ENCODE results near the gene ITGB3.
"Not testable (repeated sequence)": the region's sequence is repeated elsewhere in the genome, so short reads cannot be mapped to it uniquely, and the experiment has no call there.

ITGB3 gene

DNA sequence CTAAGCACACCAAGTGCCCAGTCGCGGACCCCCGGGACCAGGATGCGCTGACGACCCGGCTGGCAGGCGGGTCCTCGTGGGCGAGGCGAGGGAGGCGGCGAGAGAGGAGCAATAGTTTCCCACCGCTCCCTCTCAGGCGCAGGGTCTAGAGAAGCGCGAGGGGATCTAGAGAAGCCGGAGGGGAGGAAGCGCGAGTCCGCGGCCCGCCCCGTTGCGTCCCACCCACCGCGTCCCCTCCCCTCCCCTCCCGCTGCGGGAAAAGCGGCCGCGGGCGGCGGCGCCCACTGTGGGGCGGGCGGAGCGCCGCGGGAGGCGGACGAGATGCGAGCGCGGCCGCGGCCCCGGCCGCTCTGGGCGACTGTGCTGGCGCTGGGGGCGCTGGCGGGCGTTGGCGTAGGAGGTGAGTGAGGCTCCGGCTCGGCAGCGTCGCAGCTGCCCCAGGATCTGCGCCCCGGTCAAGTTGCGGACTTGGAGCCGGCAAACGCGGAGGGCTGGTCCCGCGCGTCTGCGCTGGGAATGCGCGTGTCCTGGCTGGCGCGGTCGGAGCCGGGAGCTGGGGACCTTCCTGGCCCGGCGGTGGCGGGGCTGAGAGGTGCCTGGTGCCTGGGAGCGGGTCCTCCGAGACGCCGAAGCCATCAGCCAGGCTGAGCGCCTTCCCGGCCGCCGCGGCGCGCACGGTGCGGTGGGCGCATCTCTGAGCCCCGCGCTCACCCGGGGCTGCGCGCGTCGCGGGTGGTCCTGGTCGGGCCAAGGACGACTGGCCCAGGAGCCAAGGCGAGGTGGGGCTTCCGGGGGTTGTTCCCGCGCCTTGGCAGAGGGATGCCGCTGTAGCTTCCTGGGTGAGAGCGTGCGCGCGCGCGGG, at the start of gene ITGB3:
Gene ITGB3, plus strand, starts transcription at position 287 of the 862 bp plus-strand sequence. Its CDS starts 35 bp downstream, at position 322.
- DNase-seq (ENCODE audit: low read depth in 2 of 2), result peak; percentile 13 to 54

DNA sequence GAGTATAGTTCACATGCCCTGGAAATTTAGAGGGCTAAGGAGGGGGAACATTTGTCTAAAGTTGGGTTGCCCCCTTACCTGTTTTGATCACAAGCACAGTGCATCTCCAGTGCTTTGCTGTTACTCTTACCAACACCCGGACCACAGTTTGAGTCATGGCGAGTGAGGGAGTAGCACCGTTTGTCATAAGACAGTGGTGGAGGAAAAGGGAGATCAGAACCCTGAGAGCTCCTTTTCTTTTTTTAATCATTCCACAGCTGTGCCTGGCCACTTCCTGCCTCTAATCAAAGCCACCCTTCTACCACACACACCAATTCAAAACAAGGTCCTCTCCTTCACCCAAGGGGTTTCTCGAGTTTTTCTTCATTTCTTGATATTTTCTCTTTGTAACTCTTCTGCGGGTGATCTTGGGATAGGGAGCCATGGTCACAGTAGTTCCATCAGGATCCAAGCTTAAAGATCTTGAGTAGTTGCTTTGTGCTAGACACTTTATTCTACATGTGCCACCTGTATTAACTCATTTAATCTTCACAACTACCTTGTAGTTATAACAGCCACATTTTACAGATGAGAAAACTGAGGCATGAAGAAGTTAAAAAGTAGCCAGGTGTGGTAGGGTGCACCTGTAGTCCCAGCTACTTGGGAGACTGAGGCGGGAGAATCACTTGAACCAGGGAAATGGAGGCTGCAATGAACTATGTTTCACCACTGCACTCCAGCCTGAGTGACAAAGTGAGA, 49.5 kb upstream of the ITGB3 start:
- DNase-seq (ENCODE audit: low read depth in 2 of 2), result peak in 1 of 2 experiments; percentile 31

DNA sequence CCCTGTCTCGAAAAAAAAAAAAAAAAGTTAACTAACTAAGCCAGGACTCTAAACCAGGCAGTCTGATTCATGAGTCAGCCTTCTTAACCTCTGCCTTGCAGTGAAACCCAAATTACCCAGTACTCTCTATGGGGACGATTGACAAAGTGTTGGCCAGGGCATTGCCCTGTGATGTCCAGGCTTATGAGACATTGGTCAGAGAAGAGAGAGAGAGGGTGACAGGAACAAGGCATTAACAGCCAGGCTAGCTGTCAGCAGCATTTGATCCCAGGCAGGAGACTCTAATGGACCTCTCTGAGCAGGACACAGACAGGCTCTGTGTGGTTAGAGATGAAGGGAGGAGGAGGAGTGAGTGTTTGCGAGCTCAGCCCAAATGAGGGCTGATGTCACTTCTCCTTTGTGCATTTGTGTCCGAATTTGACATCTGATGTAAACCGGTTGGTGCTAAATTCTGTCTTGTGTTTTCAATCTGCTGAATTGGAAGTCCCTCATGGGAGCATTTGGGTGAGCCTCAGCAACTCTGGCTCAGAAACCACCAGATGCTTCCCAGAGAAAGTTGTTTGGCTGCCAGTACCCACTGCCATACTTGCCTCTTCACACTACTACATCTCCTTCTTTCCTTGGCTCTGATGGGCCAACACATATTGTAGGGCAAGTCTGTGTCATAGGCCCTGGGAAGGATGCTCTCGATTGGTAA, 48.8 kb upstream of the ITGB3 start:
- DNase-seq (ENCODE audit: low read depth in 2 of 2), result no peak

GRCh38 chr17:47205419-47205963, 48.1 kb upstream of the ITGB3 start:
- peak; percentile 27 to 34 for DNase-seq (ENCODE audit: low read depth in 2 of 2)

- no peak for DNase-seq (ENCODE audit: low read depth in 2 of 2)
These were observed 46.2 kb upstream of the ITGB3 start for GRCh38 chr17:47207143-47208067.

- no peak for DNase-seq (ENCODE audit: low read depth in 2 of 2)
These were observed 44.7 kb upstream of the ITGB3 start, which contains the start of gene MYL4 for GRCh38 chr17:47208744-47209488. TSS of gene MYL4 (plus strand) at chr17:47209348. CDS start at chr17:47209423, 75 bp downstream.

DNA sequence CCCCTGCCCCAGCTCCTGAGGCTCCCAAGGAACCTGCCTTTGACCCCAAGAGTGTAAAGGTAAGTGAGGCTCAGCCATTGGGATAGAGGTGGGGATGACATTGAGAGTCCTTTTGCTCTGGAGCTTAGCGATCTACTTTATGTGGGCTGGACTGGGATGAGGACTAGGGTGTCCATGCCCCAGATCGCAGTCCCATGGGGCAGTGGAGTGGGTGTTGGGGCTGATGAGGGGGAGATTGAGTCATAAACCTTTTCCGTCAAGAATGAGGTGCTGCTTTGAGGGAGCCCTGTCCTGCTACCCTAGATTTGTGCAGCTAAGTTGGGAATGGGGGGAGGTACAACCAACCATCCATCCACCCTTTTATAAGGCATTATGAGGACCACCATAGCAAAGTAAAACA, 44.1 kb upstream of the ITGB3 start:
- no peak for DNase-seq (ENCODE audit: low read depth in 2 of 2)

- no peak for DNase-seq (ENCODE audit: low read depth in 2 of 2)
These were observed 43.5 kb upstream of the ITGB3 start for GRCh38 chr17:47210105-47210504.

- DNase-seq (ENCODE audit: low read depth in 2 of 2), result no peak
These were observed 42.8 kb upstream of the ITGB3 start for GRCh38 chr17:47210779-47211178.

DNA sequence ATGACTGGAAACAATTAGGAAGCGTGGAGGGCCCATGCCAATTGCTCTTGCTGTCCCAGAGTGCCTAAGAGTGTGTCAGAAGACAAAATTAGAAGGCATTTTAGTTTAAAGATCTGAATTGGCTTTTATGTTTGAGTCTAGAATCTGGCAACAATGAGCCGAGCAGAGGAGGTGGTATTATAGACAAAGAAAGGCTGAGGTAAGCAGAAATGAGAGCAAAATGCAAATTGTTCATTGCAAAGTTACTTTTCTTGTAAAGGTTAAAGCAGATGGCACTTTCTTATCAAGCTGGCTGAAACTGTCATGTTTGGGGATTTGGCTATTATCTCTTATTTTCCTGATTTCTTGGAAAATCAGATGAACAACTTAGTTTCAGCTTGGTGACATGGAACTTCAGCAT, 41.2 kb upstream of the ITGB3 start:
- DNase-seq (ENCODE audit: low read depth in 2 of 2), result no peak

- DNase-seq (ENCODE audit: low read depth in 2 of 2), result no peak
These were observed 40.1 kb upstream of the ITGB3 start for GRCh38 chr17:47213540-47213939.

- DNase-seq (ENCODE audit: low read depth in 2 of 2), result no peak
These were observed 38.7 kb upstream of the ITGB3 start for GRCh38 chr17:47214931-47215330.

DNA sequence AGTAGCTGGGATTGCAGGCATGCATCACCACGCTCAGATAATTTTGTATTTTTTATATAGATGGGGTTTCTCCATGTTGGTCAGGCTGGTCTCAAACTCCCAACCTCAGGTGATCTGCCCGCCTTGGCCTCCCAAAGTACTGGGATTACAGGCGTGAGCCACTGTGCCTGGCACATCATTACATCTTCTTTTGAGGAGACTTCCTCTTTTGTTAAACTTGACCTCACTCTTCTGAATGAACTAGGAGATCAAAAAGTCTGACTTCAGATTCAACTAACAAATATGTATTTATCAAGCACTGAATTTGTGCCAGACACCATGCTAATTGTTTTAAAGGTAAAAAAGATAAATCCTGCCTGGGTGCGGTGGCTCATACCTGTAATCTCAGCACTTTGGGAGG, 36.8 kb upstream of the ITGB3 start:
- DNase-seq (ENCODE audit: low read depth in 2 of 2), result not testable (repeated sequence)

- not testable (repeated sequence) for DNase-seq (ENCODE audit: low read depth in 2 of 2)
These were observed 36.3 kb upstream of the ITGB3 start for GRCh38 chr17:47217279-47217678.

- DNase-seq (ENCODE audit: low read depth in 2 of 2), result no peak
These were observed 34.7 kb upstream of the ITGB3 start for GRCh38 chr17:47218896-47219430.

DNA sequence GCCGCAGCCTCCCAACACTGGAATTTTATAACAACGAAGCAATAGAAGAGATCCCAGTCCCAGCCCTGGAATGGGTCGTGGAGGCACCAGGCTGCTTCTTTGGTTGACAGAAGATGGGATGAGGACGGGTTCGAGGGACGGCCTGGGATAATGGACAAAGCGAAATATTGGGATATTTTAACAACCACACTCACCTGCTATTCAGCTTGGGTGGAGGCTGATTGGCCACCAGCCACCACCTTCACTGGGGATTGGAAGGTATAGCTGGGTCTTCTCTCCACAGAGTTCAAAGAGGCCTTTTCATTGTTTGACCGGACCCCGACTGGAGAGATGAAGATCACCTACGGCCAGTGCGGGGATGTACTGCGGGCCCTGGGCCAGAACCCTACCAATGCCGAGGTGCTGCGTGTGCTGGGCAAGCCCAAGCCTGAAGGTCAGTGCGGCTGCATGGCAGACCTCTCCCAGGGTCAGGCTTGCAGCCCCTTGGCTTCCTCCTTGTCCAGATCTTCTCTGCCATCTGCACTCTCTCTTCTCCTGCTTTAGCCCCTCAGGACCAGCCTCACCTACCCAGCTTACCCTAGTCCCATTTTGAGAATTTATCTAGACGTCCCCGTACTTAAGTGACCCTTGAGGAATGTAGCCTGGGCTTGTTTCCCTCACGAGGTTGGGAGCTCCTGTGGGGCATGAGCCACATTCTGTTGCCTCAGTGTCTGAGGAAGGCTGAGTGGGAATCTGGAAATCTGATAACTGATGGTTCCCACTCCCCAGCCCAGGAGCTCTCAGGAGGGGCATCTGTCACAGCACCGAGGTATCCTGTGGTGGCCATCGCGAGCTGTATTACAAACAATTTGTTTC, 33.8 kb upstream of the ITGB3 start:
- DNase-seq (ENCODE audit: low read depth in 2 of 2), result no peak

GRCh38 chr17:47220531-47220999, 33.1 kb upstream of the ITGB3 start:
- no peak for DNase-seq (ENCODE audit: low read depth in 2 of 2)

DNA sequence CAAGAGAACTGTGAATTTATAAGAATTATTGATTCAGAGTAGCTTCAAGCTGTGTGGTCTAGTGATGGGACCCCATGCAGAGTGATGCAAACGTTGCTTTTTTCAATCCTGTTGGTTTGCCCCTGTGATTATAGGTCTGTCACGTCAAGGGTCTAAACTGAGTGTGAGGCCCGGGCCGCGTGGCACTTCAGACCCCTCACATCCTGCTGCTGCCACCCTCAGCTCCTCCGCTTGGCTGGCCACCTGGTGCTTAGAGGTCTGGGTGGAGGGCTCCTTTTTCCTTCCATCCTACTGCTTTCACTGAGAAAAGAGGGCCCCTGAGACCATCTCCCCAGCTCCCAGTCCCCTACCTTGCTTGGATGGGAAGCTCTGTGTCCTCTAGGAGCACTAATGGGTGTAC, 32.5 kb upstream of the ITGB3 start:
- no peak for DNase-seq (ENCODE audit: low read depth in 2 of 2)

DNA sequence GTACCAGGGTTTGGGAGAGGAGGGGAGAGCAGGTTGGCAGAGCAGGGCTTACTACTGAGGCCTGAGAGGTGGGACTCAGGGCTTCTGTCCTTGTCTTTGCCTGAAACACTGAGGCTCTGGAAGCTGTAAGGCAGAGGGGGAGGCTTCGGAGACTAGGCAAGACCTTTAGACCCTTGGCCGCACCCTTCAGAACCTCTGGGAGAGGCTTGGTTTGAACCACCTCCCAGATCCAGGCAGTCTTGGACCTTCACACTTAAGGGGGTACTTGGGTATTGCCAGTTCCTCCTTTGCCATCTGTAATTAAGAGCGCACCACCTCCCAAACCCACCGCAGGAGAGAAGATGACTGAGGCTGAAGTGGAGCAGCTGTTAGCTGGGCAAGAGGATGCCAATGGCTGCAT, 31.6 kb upstream of the ITGB3 start:
- DNase-seq (ENCODE audit: low read depth in 2 of 2), result no peak
